NOMO-1 (cell line): ENCODE results near the gene CDC73.

ENCODE experiments used
- DNase-seq, 2 experiments: peaks; one replicate each; lab custom pipeline; 2025; ENCODE audit not compliant: unreplicated experiment in 2 of 2; lab: John Stamatoyannopoulos, UW

Gene CDC73

DNA sequence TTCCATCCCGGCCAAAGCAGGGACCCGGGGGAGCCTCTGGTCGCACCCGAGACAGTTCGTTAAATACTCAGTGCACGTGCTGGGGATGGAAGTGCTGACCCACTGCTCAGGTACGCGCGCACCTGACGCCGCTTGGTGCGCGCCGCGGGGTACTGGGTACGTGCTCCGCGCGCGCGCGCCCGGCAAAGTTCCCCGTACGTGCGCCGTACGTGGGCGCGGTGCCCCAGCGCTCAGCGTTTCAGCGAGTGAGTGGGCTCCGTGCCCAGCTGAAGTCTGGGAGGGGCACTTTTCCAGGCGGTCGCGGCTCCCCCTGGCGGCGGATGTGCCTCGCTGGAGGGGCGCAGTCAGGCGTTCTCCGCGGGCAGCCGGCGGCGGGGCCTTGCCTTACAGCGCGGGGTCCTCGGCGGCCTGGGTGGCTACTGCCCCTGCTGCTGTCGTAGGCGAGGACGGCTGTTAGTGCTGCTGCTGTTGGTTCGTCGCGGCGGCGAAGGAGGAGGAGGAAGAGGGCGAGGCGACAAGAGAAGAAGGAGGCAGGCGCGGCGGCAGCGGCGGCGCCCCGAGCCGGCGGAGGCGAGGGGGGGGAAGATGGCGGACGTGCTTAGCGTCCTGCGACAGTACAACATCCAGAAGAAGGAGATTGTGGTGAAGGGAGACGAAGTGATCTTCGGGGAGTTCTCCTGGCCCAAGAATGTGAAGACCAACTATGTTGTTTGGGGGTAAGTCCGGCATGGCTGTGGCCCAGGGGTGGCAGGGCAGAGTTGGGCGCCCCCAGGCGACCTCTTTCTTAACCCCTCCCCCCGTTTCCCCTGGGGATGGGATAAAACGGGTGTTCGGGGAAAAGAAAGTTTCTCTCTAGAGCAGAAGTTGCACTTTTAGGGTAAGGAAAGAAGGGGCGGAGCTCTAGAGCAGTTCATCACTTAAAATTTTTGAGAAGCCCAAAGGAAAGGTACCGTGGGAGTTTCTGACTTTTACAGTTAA, at the start of gene CDC73:
CDC73 (plus strand) TSS at position 416 of the 978 bp plus-strand sequence; CDS start at position 586, 170 bp downstream.
- DNase-seq = peak; percentile 95 to 96

DNA sequence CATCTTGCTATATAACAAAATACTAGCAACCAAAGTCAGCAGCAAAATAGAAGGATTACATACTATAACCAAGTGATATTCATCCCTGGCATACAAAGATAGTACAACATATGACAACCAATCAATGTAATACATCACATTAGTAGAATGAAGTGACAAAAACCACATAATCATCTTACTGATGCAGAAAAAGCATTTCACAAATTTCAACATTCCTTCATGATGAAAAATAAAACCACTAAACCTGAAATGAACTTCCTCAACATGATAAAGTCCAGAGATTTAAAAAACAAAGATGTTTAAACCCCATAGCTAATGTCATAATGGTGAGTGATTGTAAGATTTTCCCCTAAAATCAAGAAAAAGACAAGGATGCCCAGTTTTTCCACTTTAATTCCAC, 43.8 kb upstream of the CDC73 start:
- DNase-seq = no peak

DNA sequence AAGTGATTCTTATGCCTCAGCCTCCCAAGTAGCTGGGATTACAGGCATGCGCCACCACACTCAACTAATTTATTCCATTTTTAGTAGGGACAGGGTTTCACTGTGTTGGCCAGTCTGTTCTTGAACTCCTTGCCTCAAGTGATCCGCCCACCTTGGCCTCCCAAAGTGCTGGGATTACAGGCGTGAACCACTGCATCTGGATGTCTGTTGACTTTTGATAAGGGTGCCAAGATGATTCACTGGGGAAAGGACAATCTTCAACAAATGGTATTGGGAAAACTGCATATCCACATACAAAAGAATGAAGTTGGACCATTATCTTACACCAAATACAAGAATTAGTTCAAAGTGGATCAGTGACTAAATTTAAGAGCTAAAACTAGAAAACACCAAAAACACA, 42.6 kb upstream of the CDC73 start:
- no peak for DNase-seq

DNA sequence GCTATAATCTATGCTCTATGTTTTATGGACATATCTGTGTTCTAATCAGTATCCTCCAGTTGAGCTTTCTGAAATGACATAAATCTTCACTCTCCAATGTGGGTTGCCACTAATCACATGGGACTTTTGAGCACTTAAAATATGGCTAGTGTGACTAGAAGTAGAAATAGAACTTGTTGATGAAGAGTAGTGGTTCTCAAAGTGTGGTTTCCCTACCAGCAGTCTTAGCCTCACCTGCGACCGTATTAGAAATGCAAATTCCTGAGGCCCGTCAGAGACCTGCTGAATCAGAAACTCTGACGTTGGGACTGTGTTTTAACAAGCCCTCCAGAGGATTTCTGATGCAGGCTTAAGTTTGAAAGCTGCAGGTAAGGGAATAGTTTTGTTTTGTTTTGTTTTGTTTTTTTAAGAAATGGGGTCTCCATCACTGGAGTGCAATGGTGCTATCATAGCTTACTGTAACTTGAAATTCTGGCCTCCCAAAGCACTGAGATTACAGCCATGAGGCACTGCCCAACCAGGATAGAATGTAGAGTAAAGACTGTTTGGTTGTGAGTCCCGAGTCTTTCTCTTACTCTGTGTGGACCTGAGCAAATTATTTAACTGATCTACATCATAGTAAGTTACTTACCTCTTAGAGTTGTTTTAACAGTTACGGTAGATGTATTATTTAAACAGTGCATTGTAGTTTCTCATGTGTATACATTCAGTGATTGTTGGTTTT, 38.3 kb upstream of the CDC73 start:
- DNase-seq = no peak

DNA sequence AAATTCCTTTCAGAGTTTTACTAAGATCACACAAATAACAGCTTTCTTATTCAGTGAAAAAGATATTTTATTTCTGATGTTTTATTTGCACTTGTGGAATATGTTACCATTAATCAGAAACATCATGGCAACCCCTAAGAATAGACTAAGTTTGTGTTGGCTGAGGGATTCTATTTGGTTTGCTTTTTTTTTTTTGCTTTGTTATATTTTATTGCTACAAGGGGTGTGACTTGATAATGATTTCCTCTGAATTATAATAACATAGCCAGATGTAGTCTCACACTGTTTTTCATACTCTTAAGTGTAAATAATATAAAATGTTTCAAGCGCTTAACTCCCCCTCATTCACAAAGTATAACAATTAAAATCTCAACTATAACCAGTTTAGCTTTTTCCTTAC, 36.6 kb upstream of the CDC73 start:
- no peak for DNase-seq

DNA sequence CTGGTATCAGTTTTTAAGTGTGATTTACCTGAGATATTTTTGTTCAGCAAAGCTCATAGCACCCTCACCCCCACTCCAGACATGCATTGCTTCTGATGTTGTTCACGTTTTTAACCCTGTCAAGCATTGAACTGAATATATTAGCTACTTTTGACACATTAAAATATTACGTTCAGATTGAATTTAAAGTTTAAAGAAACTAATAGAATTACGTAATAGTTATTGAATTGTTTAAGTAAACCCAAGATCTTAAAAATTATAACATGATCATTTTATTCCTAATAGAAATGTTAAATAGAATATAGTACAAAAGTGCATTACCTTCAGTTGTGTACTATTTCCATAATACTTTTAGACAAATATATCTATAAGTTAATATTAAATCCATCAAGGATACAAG, 35.5 kb upstream of the CDC73 start:
- no peak for DNase-seq

DNA sequence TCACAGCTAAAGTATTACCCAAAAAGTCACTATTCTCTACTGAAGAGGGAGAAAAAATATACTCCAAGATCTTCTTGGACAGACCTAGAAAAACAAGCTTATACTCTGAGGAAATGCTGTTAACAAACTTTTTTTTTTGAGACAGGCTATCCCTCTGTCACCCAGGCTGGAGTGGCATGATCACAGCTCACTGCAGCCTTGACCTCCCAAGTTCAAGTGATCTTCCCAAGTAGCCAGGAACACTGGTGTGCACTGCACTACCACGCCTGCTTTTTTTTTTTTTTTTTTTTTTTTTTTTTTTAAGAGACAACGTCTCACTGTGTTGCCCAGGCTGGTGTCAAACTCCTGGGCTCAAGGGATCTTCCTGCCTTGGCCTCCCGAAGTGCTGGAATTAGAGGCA, 33.9 kb upstream of the CDC73 start:
- DNase-seq = no peak

DNA sequence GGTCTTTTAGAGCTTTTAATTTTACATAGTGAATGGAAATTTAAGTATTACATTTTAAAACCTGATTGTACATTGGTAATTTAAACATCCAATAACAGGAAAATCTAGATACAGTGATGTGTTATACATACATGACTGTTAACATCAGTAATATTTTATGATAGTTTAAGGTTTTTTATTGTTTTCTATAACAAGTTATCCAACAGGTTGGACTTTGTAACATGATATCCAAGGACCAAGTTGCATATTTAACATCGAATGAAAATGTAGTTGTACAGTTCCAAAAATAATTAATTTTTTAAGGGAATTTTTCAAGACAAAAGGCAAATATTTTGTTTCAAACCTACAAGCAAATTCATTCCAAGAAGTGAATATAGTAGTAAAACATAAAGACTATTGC, 31.0 kb upstream of the CDC73 start:
- DNase-seq = no peak

DNA sequence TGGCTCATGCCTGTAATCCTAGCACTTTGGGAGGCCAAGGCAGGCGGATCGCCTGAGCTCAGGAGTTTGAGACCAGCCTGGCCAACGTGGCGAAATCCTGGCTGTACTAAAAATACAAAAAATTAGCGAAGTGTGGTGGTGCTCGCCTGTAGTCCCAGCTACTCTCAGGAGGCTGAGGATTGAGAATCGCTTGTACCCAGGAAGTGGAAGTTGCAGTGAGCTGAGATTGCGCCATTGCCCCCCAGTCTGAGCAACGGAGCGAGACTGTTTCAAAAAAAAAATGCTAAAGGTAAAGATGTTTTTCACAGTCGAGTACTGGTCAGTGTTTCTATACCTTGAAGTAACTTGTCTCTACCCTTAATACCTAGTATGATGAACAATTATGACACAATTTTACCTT, 27.7 kb upstream of the CDC73 start:
- DNase-seq = no peak

DNA sequence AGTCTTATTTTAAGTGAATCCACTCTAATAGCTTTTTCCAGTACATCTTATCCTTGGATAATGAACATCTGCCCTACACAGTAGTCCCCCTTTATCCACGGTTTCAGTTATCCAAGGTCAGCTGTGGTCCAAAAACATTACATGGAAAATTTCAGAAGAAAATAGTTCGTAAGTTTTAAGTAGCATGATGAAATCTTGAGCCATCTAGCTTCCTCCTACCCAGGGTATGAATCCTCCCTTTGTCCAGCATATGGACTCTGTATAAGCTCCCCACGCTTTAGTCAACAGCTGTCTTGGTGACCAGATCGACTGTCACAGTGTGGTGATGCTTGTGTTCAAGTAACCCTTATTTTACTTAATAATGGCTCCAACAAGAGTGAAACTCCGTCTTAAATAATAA, 19.2 kb upstream of the CDC73 start:
- DNase-seq = no peak

DNA sequence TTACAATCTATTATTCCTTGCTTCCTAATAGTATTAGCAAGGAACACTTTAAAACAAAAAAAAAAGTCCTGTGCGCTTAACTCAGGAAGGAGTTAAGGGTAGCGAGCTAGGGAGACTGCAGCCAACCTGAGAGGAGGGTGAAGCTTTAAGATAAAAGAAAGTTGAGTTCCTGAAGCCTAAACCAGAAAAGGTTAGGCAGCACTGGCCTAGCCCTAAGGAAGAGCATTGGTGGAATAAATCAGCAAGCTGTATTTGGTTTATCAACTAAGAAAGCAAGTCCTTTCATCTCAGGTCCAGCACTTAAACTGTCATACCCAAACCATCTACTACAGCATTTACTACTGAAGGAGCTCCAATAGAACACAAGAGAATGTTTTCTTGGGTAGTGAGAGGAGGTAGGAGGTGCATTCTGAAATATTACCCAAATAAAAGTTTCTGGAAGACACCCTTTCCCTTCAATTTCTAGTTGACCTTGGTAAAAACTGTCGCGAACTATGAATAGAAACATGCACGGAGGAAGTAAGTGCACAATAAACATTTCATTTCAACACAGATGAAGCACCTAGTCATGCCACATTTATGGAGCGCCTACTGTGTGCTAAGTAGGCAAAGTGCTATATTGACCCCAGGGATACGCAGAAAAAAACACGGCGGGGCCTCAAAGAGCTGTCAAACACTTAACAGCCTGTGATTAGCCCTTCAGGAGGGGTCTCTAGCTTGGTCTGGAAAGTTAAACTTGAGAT, 17.9 kb upstream of the CDC73 start:
- DNase-seq = no peak

DNA sequence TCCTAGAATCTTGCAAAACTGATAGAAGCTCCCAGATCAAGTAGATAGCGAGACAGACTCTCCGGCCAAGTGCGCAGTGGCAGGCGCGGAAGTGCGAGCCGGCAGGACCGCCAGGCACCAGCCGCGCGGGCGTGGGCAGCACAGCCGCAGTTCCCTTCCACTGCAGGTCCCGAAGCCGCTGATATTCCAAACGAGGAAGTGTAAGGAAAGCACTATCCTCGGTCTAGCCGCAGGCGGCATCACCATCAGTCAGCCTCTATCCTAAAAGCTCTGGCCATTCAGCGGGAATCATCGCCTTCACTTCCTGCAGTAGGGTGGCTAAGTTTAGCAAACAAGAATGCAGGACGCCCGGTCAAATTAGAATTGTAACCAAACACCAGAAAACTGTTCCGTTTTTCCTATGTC, 17.3 kb upstream of the CDC73 start:
- peak in 1 of 2 experiments; percentile 8 for DNase-seq

DNA sequence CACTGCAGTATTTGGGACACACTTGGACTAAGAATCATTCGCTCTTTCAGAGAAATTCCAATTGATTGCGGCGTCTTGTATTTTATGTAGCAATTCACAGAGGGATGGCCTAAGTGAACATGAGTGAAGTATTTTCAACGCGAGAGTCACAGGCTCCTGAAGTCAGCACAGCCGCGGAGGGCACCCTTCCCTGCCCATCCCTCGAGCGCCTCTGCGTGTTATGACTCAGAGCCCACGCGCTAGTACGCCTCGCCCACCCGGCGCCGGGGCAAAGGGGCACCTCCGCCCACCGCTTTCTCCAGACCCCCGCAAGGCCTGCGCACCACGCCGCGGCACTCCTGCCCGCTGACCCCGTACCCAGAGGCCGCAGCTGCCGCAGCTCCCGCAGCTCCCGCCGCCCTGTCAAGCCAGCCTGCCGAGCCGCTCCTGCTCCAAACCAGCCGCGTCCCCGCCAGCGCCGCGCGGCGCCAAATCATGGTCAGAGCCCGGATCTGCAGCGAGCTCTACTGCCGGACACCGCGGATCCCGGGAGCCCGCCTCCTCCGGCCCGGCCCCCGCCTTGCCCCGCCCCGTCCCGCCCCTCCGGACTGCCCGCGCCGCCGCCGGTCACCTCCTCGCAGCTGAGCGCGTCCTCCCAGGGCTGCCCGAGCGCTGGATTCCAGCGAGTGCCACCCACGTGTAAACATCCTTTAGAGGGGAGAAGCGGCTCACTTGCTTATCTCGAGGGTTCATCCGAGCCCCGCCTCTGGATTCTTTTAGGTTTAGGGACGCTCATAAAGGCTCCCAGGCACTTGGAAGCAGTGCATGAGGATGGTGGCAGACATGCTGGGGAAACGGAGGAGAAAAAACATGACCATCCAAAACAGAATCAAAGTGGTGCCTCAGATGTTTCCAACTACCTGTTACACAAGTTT, 16.7 kb upstream of the CDC73 start, which contains the start of gene GLRX2:
GLRX2 (minus strand) TSS at position 508 of the 914 bp plus-strand sequence; CDS start at position 476, 32 bp downstream.
- peak; percentile 62 to 69 for DNase-seq

DNA sequence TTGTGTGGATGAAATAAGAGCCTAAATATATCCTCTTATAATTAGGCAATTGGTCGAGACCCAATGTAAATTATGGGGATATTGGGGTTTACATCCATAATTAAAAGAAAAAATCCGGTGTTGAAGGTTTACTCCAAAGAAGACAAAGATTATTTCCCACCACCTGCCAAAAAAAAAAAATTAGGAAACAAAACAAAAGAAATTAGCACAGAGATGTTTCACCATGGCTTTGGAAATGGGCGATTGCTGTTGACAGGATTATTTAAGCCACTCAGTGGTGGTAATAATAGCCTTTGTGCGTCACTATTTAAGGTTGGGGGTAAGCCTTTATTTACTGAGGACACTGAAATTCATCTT, 16.0 kb upstream of the CDC73 start:
- no peak for DNase-seq

DNA sequence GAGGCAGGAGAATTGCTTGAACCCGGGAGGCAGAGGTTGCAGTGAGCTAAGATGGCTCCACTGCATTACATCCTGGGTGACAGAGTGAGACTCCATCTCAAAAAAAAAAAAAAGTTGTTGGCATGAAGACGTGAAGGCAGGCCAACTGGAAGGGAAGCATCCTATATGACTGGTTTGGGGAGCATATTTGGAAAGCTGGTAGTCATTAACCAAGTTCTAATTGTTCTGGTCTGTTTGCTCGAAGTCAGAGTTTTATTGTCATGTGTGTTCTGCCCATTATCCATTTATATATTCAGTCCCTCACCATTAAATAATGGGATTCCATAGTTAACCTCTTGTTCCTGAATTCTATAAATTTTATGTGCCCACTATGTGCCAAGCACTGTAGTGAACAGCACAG, 13.4 kb upstream of the CDC73 start:
- no peak for DNase-seq

DNA sequence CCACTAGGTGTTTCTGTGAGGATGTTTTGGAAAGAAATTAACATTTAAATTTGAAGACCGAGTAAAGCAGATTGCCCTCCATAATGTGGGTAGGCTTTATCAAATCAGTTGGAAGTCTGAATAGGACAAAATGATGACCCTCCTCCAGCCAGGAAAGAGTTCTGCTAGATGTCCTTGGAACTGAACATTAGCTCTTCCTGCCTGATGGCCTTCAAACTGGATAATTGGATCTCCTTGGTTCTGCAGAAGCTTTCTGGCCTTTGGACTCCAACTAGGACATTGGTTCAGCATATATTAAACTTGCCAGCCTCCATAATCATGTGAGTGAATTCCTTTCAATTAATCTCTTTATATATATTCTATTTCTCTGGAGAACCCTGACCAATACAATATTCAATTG, 12.2 kb upstream of the CDC73 start:
- DNase-seq = no peak

DNA sequence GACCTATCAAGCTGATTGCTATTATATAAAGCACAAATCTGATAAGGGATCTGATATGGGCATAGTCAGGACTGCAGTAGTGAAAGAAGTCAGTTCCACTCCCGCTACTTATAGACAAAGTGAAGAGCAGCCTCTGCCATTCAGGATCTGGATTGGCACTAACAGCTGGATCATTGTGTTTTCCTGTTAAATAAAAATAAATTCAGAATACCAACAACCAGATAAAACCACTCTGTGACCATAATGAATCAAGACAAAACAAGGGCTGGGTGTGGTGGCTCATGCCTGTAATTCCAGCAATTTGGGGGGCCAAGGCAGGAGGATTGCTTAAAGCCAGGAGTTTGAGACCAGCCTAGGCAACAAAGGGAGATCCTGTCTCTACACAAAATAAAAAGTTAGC, 11.6 kb upstream of the CDC73 start:
- DNase-seq = no peak

DNA sequence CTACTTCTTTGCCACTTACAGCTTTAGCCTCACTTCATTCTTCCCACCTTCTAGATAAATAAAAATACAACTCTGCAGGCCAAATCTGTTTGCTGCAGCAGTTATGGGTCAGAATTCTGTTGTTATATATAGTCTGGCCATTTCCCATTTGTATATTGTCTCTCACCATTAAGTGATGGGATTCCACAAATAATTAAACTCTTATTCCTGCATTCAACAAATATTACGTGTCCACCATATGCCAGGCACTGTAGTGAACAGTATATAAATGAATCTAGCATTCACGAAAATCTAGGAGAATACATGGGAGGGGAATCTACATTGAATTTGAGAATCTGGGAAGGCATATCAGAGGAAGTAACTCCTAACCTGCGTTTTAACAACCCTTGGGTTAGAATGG, 11.0 kb upstream of the CDC73 start:
- DNase-seq = no peak

DNA sequence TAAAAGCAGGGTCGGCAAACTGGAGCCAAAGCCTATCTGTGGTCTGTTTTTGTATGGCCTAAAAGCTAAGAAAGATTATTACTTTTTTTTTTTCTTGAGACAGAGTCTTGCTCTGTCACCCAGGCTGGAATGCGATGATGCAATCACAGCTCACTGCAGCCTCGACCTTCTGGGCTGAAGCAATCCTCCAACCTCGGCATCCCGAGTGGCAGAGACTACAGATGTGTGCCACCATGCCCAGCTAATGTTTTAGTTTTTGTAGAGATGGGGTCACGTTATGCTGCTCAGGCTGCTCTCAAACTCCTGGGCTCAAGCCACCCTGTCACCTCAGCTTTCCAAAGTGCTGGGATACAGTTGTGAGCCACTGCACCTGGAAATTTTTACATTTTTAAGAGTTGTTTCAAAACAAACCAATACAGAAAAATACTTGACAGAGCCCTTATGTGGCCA, 10.2 kb upstream of the CDC73 start:
- DNase-seq = peak in 1 of 2 experiments; percentile 28
